ENCODE measurements around the gene MRGPRF. TPM values are rescaled to one million over a fixed set of nuclear protein-coding genes. Genes with fewer than 3 reads are reported as not detected.
A peak's percentile ranks its signal among the peaks of the same experiment; 100 is the strongest.

MRGPRF gene
- total and polyA plus RNA-seq, 7 donors = 1.7 to 3.8 (median 2.7) TPM

DNA sequence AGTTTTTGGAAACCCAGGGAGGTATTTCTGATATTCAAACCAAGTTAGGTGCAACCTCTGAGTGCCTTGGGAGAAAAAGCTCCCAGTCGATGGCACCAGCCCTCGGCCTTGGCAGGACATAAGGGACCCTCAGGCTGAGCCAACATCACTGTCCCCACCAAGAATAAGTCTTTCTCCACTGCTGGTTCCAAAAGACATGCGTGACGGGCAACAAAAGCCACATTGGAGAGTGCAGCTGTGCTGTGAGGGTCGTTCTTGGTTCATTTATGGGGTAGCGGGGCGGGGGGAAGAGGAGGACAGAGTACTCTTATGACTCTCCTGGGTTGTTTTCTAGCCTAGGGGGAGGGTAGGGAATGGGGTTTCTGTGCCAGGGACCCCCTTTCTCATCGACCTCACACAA is 24.5 kb upstream of the MRGPRF start:
- WGBS, 3 donors = 37 to 49% (median 47%) methylated on average over 8 of the region's 8 CpGs
- intact Hi-C loops (cut with DNase I) = no loop called here
- TF ChIP-seq CTCF (IDR thresholded peaks at IDR 0.05) = no peak
- no peaks in the 10 kb centered on the region for H3K4me1 ChIP-seq
- H3K36me3 ChIP-seq (ENCODE audit: insufficient read depth in 1 of 2, low read depth in 1 of 2) = no peaks in the 10 kb centered on the region
- peaks cover 0 to 11% (median 1%) of the 10 kb centered on the region in 3 donors for H3K27me3 ChIP-seq (ENCODE audit: insufficient read depth in 3 of 3, low read length in 2 of 3)
- H3K9me3 ChIP-seq = no peaks in the 10 kb centered on the region
- no peak for ATAC-seq
- DNase-seq = no peak
- no peak overlapping the region for H3K4me3 ChIP-seq
- H3K27ac ChIP-seq = no peak overlapping the region

DNA sequence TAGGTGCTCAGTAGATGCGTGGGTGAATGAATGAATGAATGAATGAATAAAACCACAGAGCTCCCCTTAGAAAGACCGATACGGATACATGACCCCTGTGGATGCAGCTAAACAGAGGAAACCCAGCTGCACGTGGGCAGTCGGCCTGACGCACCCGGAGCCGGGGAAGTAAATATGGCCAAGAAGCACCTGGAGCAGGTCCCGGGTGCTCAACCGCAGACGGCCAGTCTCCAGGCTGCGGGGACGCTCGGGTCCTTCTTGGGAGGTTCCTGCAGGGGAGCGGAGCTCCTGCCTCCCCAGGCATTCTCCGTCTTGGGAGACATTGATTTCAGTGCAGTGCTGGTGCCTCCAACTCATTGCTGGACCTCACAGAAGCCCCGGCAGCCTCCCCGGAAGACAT is 24.0 kb upstream of the MRGPRF start:
- H3K36me3 ChIP-seq (ENCODE audit: insufficient read depth in 1 of 2, low read depth in 1 of 2) = no peaks in the 10 kb centered on the region
- no peaks in the 10 kb centered on the region for H3K9me3 ChIP-seq
- H3K27ac ChIP-seq = no peak overlapping the region
- no peak overlapping the region for H3K4me3 ChIP-seq
- WGBS, 3 donors = 51 to 52% (median 52%) methylated on average over 18 of the region's 18 CpGs
- no peaks in the 10 kb centered on the region for H3K4me1 ChIP-seq
- no peak for TF ChIP-seq CTCF (IDR thresholded peaks at IDR 0.05)
- ATAC-seq (no peak), DNase-seq (no peak)
- peaks cover 0 to 12% (median 1%) of the 10 kb centered on the region in 3 donors for H3K27me3 ChIP-seq (ENCODE audit: insufficient read depth in 3 of 3, low read length in 2 of 3)
- intact Hi-C loops (cut with DNase I) = no loop called here

GRCh38 chr11:69035946-69036340 is 22.9 kb upstream of the MRGPRF start:
- no peak for TF ChIP-seq CTCF (IDR thresholded peaks at IDR 0.05)
- H3K4me1 ChIP-seq = no peaks in the 10 kb centered on the region
- 42 to 51% (median 46%) methylated on average over 11 of the region's 11 CpGs for WGBS, 3 donors
- no peak overlapping the region for H3K27ac ChIP-seq
- H3K9me3 ChIP-seq = no peaks in the 10 kb centered on the region
- intact Hi-C loops (cut with DNase I) = no loop called here
- peak; percentile 25 to 70 for DNase-seq
- ATAC-seq = peak in 1 of 4 donors; percentile 10
- peaks cover 0 to 16% (median 1%) of the 10 kb centered on the region in 3 donors for H3K27me3 ChIP-seq (ENCODE audit: insufficient read depth in 3 of 3, low read length in 2 of 3)
- H3K4me3 ChIP-seq = no peak overlapping the region
- no peaks in the 10 kb centered on the region for H3K36me3 ChIP-seq (ENCODE audit: insufficient read depth in 1 of 2, low read depth in 1 of 2)

GRCh38 chr11:69035150-69035945 is 22.3 kb upstream of the MRGPRF start:
- Histone ChIP-seq H3K9me3 (no peaks in the 10 kb centered on the region), H3K36me3 (ENCODE audit: insufficient read depth in 1 of 2, low read depth in 1 of 2) (no peaks in the 10 kb centered on the region), H3K4me3 (no peak overlapping the region), H3K27ac (no peak overlapping the region), H3K27me3 (ENCODE audit: insufficient read depth in 3 of 3, low read length in 2 of 3) (peaks cover 0 to 16% (median 1%) of the 10 kb centered on the region in 3 donors), H3K4me1 (no peaks in the 10 kb centered on the region)
- intact Hi-C loops (cut with DNase I) = no loop called here
- ATAC-seq (peak in 1 of 4 donors; percentile 26), DNase-seq (peak in 1 of 2 donors; percentile 66)
- no peak for TF ChIP-seq CTCF (IDR thresholded peaks at IDR 0.05)
- WGBS, 3 donors = 54 to 60% (median 55%) methylated on average over 20 to 21 of the region's 21 CpGs

All from psoas muscle (tissue), 8 donors.